Gastroesophageal sphincter (tissue), 4 donors: ENCODE data around the gene ARFRP1. TPM values are rescaled to one million over a fixed set of nuclear protein-coding genes. Genes with fewer than 3 reads are reported as not detected.

Source experiments
- ATAC-seq: fragments of 150-250 bp; one replicate; pipeline ENCODE4 v1.9.1; 2016; ENCODE audit warnings: mild to moderate bottlenecking, moderate library complexity
- H3K27ac ChIP-seq, 4 donors: fragments of 200-600 bp; sonication (generic) in 3 of 4; 1 replicate in 3 of 4; 2 replicates in 1 of 4; pipeline ENCODE4 v1.5.1; 2016 to 2019
- H3K27me3 ChIP-seq: fragments of 200-600 bp; sonication (generic); one replicate; pipeline ENCODE4 v1.5.1; 2019
- H3K36me3 ChIP-seq, 2 donors: fragments of 200-600 bp; sonication (generic); one replicate each; pipeline ENCODE4 v1.5.1; 2019; ENCODE audit warnings: control low read depth in 1 of 2
- H3K4me1 ChIP-seq, 3 donors: fragments of 200-600 bp; sonication (generic); 1 replicate in 2 of 3; 2 replicates in 1 of 3; pipeline ENCODE4 v1.5.1; 2016 to 2019; ENCODE audit warnings: control low read depth in 2 of 3
- H3K4me3 ChIP-seq, 2 donors: fragments of 200-600 bp; sonication (generic); one replicate each; pipeline ENCODE4 v1.5.1; 2019; ENCODE audit warnings: mild to moderate bottlenecking in 1 of 2, moderate library complexity in 1 of 2
- H3K9me3 ChIP-seq, 3 donors: fragments of 200-600 bp; sonication (generic); one replicate each; pipeline ENCODE4 v1.5.1; 2017 to 2019; ENCODE audit warnings: control low read depth in 2 of 3
- CTCF ChIP-seq, 4 experiments: fragments of 200-600 bp in 2 of 4; fragments of 450-650 bp in 2 of 4; sonication (generic) in 1 of 4; IDR thresholded peaks; one replicate each; pipeline ENCODE4 v1.5.1; 2017 to 2019; ENCODE audit warnings: antibody characterized with exemption in 4 of 4, mild to moderate bottlenecking in 2 of 4, moderate library complexity in 2 of 4
- EP300 ChIP-seq: sonication (generic); formaldehyde crosslinking; IDR thresholded peaks from one replicate; pipeline ENCODE4 v1.6.1; 2017; ENCODE audit warnings: antibody characterized with exemption, mild to moderate bottlenecking
- POLR2A ChIP-seq, 2 donors: fragments of 450-650 bp; IDR thresholded peaks; one replicate each; pipeline ENCODE4 v1.6.1; 2017; ENCODE audit warnings: antibody characterized with exemption in 2 of 2, mild to moderate bottlenecking in 2 of 2, moderate library complexity in 1 of 2
- POLR2AphosphoS5 ChIP-seq: sonication (generic); formaldehyde crosslinking; IDR thresholded peaks from one replicate; pipeline ENCODE4 v1.6.1; 2017; ENCODE audit warnings: antibody characterized with exemption
- WGBS, 2 donors: methylation state at CpG; one replicate each; pipeline ENCODE4 v1.1.5; 2018; ENCODE audit warnings: low coverage in 1 of 2; 5-methylcytosine and 5-hydroxymethylcytosine counted together
- total RNA-seq, 4 donors: library from RNA; depleted of rRNA; stranded (reverse); fragments of >200 nt; gene quantifications; one replicate each; pipeline ENCODE4 v1.1.0, GENCODE V29; 2016

ARFRP1 gene
- total RNA-seq, 4 donors from 2014 or later: 38.9 to 56.4 (median 49.0) TPM

- Histone ChIP-seq H3K27ac (peak overlapping the region; percentile 30 to 85 (median 78)), H3K4me1 (peaks cover 0 to 48% (median 33%) of the 10 kb centered on the region in 3 donors), H3K27me3 (no peaks in the 10 kb centered on the region), H3K9me3 (no peaks in the 10 kb centered on the region), H3K36me3 (peaks cover 0 to 32% of the 10 kb centered on the region in 2 donors), H3K4me3 (no peak overlapping the region)
- WGBS, 2 donors: 100% methylated on average over 4 of the region's 22 CpGs; no CpG with 5 or more reads in 1 of the 2 donors
- TF ChIP-seq POLR2A (IDR thresholded peaks at IDR 0.05) (no peak), CTCF (IDR thresholded peaks at IDR 0.05) (no peak), POLR2AphosphoS5 (peak; percentile 59), EP300 (no peak)
- peak; percentile 83 for ATAC-seq
Measured at GRCh38 chr20:63682384-63683139, 25.2 kb downstream of the ARFRP1 start.

DNA sequence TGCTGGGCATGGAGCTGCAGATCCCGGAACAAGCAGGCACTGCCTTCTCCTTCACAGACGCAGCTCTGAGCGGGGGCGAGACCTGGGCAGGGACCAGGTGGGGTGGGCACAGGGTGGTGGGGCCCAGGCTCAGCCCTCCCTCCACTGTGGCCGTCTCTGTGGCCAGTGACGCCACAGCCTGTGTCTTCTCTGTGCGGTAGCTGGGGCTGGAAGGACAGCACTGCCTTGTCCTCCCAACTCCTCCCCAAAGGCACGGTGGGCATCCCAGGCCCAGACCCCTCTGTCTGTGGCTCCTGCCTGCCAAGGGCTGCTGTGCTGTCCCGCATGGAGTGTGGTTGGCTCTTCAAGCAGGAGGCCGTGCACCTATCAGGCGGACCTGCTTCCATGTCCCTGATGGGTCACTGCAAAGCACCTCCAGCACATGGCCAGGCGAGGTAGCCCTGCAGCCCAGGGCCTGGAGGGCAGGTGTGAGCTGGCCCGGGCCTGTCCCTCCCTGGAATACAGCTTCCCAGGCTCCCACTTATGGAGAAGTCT lies 26.1 kb downstream of the ARFRP1 start:
- Histone ChIP-seq H3K27ac (peak overlapping the region; percentile 2 to 85 (median 78)), H3K4me3 (no peak overlapping the region), H3K9me3 (no peaks in the 10 kb centered on the region), H3K36me3 (peaks cover 0 to 41% of the 10 kb centered on the region in 2 donors), H3K27me3 (no peaks in the 10 kb centered on the region), H3K4me1 (peaks cover 0 to 40% (median 26%) of the 10 kb centered on the region in 3 donors)
- TF ChIP-seq CTCF (IDR thresholded peaks at IDR 0.05): no peak
- no peak for TF ChIP-seq EP300
- TF ChIP-seq POLR2A (IDR thresholded peaks at IDR 0.05): no peak
- no peak for TF ChIP-seq POLR2AphosphoS5
- ATAC-seq: no peak
- WGBS, 2 donors: no CpG with 5 or more reads among the region's 13 CpGs

DNA sequence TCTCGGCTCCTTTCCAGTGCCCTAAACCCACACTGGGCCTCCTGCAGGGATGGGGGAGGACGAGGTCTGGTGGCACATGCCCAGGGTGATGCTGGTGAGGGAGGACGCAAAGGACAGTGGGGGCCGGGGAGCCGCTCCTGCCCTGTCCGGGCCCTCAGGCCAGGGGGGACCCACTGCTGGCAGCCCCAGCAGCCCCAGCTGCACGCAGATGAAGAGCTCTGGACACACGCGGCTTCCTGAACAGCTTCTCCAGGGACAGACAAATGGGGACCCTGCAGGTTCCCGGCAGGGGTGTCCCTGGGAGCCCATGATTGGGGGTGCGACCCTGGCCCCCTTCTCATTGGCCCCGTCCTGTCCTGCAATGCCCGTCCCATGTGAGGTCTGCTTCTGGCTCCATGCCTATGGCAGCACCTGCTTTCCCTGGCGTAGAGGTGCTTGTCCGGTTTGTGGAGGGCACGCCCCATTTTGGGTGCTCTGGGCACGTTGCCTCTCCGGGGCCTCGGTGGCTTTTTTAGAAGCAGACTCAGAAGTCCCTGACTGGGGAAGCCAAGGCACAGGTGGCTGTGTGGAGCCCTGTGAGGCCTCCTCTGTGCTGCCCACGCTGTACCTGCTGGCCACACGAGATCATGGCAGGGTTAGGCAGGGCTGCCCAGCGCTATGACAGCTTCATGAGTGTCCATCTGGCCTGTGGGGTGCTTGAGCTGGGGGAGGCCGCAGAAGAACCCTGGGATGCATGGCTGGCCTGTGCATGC lies 26.7 kb downstream of the ARFRP1 start:
- no peaks in the 10 kb centered on the region for H3K9me3 ChIP-seq
- H3K4me3 ChIP-seq: no peak overlapping the region
- no peaks in the 10 kb centered on the region for H3K27me3 ChIP-seq
- peaks cover 0 to 33% (median 20%) of the 10 kb centered on the region in 3 donors for H3K4me1 ChIP-seq
- H3K36me3 ChIP-seq: peaks cover 0 to 47% of the 10 kb centered on the region in 2 donors
- TF ChIP-seq CTCF (IDR thresholded peaks at IDR 0.05): no peak
- TF ChIP-seq POLR2A (IDR thresholded peaks at IDR 0.05): no peak
- TF ChIP-seq EP300: no peak
- no peak for ATAC-seq
- peak overlapping the region in 3 of 4 donors; percentile 77 to 85 (median 78) for H3K27ac ChIP-seq
- WGBS, 2 donors: 100% methylated on average over 1 to 3 of the region's 23 CpGs

- ATAC-seq: no peak
- 96% methylated on average over 5 of the region's 13 CpGs; no CpG with 5 or more reads in 1 of the 2 donors for WGBS, 2 donors
- H3K27me3 ChIP-seq: no peaks in the 10 kb centered on the region
- H3K4me3 ChIP-seq: no peak overlapping the region
- TF ChIP-seq POLR2A (IDR thresholded peaks at IDR 0.05) (no peak), EP300 (no peak), POLR2AphosphoS5 (no peak), CTCF (IDR thresholded peaks at IDR 0.05) (no peak)
- H3K36me3 ChIP-seq: peaks cover 0 to 53% of the 10 kb centered on the region in 2 donors
- no peaks in the 10 kb centered on the region for H3K9me3 ChIP-seq
- peaks cover 0 to 27% (median 18%) of the 10 kb centered on the region in 3 donors for H3K4me1 ChIP-seq
- no peak overlapping the region for H3K27ac ChIP-seq
Measured at GRCh38 chr20:63680427-63680826, 27.3 kb downstream of the ARFRP1 start.
